Natural killer cell (primary cell): ENCODE data around the gene NRXN3. TPM values are rescaled to one million over a fixed set of nuclear protein-coding genes. Genes with fewer than 3 reads are reported as not detected.

Experiments used
- ATAC-seq, 3 donors: fragments of 150-1000 bp in 2 of 3; fragments of 200-7000 bp in 1 of 3; cut with Tn5 transposase; 1 replicate in 1 of 3; 2 replicates in 2 of 3; pipeline ENCODE4 v1.10.0; 2021; ENCODE audit warnings: mild to moderate bottlenecking in 2 of 3, moderate library complexity in 2 of 3
- DNase-seq, 2 donors: peaks; one replicate each; pipeline versions ENCODE4 v3.0.0 to v3.0.0-alpha.2; 2013 to 2021; ENCODE audit warnings: mixed read lengths in 1 of 2
- H3K27ac ChIP-seq: one replicate; pipeline ENCODE4 v1.5.1; 2013; ENCODE audit warnings: mild to moderate bottlenecking, low read length
- H3K27me3 ChIP-seq: one replicate; pipeline ENCODE4 v1.6.1; 2013; ENCODE audit warnings: low read length; ENCODE audit not compliant: control insufficient read depth, insufficient read depth
- H3K36me3 ChIP-seq: one replicate; pipeline ENCODE4 v1.6.1; 2013; ENCODE audit warnings: low read length; ENCODE audit not compliant: control insufficient read depth, insufficient read depth
- H3K4me1 ChIP-seq: one replicate; pipeline ENCODE4 v1.6.1; 2013; ENCODE audit warnings: low read length; ENCODE audit not compliant: control insufficient read depth, insufficient read depth
- H3K4me3 ChIP-seq: one replicate; pipeline ENCODE4 v1.5.1; 2013; ENCODE audit warnings: low read length
- H3K9me3 ChIP-seq: one replicate; pipeline ENCODE4 v1.6.1; 2013; ENCODE audit warnings: low read length; ENCODE audit not compliant: control insufficient read depth, insufficient read depth
- H3K27ac Mint-ChIP-seq, 2 donors: one replicate each; pipeline ENCODE4 v1.8.0; 2022; ENCODE audit warnings: mild to moderate bottlenecking in 2 of 2, mixed read lengths in 2 of 2, moderate library complexity in 1 of 2
- H3K27me3 Mint-ChIP-seq, 2 donors: one replicate each; pipeline ENCODE4 v1.8.0; 2022; ENCODE audit warnings: low read depth in 2 of 2, mixed read lengths in 2 of 2
- H3K36me3 Mint-ChIP-seq: one replicate; pipeline ENCODE4 v1.8.0; 2022; ENCODE audit warnings: mixed read lengths
- H3K4me1 Mint-ChIP-seq, 2 donors: one replicate each; pipeline ENCODE4 v1.8.0; 2022; ENCODE audit warnings: mixed read lengths in 2 of 2
- H3K4me3 Mint-ChIP-seq: one replicate; pipeline ENCODE4 v1.8.0; 2022; ENCODE audit warnings: mild to moderate bottlenecking, moderate library complexity, mixed read lengths
- H3K9me3 Mint-ChIP-seq, 2 donors: one replicate each; pipeline ENCODE4 v1.8.0; 2022; ENCODE audit warnings: mixed read lengths in 2 of 2
- CTCF ChIP-seq: fragments of 200-600 bp; IDR thresholded peaks from one replicate; pipeline ENCODE4 v1.8.0; 2022; ENCODE audit warnings: antibody characterized with exemption
- WGBS: methylation state at CpG from one replicate; pipeline ENCODE4 v1.1.7; 2013; ENCODE audit warnings: missing lambda C conversion rate; ENCODE audit not compliant: insufficient coverage; 5-methylcytosine and 5-hydroxymethylcytosine counted together
- intact Hi-C: fragments of 100-400 bp; cut with micrococcal nuclease; formaldehyde crosslinking; loops from one replicate; pipeline ENCODE4 v1.14.2; 2022
- total RNA-seq, 4 donors: library from RNA; stranded (reverse); fragments of 120-200 nt in 1 of 4; gene quantifications; one replicate each; pipeline versions ENCODE4 v1.2.3 to v1.2.4, GENCODE V29; 2013 to 2022

NRXN3 gene
- total RNA-seq, 3 donors from 2014 or later (not counting 1 experiment from before 2014, with no cell fraction given): not detected

GRCh38 chr14:79083356-79083755, 913.2 kb downstream of the NRXN3 start:
- intact Hi-C loops: no loop called here
- ATAC-seq: no peak
- no peaks in the 10 kb centered on the region for H3K9me3 ChIP-seq
- no peaks in the 10 kb centered on the region for H3K36me3 Mint-ChIP-seq
- no peak for DNase-seq
- H3K4me1 Mint-ChIP-seq: no peaks in the 10 kb centered on the region
- H3K27me3 ChIP-seq: no peaks in the 10 kb centered on the region
- H3K4me3 Mint-ChIP-seq: no peak overlapping the region
- TF ChIP-seq CTCF: no peak
- 65% methylated on average over 4 of the region's 4 CpGs for WGBS
- no peak overlapping the region for H3K27ac ChIP-seq
- H3K36me3 ChIP-seq: no peaks in the 10 kb centered on the region
- no peak overlapping the region for H3K4me3 ChIP-seq
- no peaks in the 10 kb centered on the region for H3K4me1 ChIP-seq
- H3K27ac Mint-ChIP-seq: no peak overlapping the region
- peaks cover 4 to 6% of the 10 kb centered on the region in 2 donors for H3K9me3 Mint-ChIP-seq
- H3K27me3 Mint-ChIP-seq: no peaks in the 10 kb centered on the region

- no peaks in the 10 kb centered on the region for H3K27me3 Mint-ChIP-seq
- no peak for TF ChIP-seq CTCF
- Histone ChIP-seq H3K4me3 (no peak overlapping the region), H3K4me1 (no peaks in the 10 kb centered on the region), H3K36me3 (no peaks in the 10 kb centered on the region), H3K27me3 (no peaks in the 10 kb centered on the region), H3K9me3 (no peaks in the 10 kb centered on the region), H3K27ac (no peak overlapping the region)
- H3K4me1 Mint-ChIP-seq: no peaks in the 10 kb centered on the region
- H3K4me3 Mint-ChIP-seq: no peak overlapping the region
- H3K27ac Mint-ChIP-seq: no peak overlapping the region
- DNase-seq (no peak), ATAC-seq (no peak)
- intact Hi-C loops: no loop called here
- H3K9me3 Mint-ChIP-seq: peaks cover 4 to 6% of the 10 kb centered on the region in 2 donors
- no peaks in the 10 kb centered on the region for H3K36me3 Mint-ChIP-seq
- 56% methylated on average over 3 of the region's 4 CpGs for WGBS
These were observed 914.7 kb downstream of the NRXN3 start for GRCh38 chr14:79084861-79085260.

GRCh38 chr14:79089576-79089975, 919.4 kb downstream of the NRXN3 start:
- H3K4me3 ChIP-seq: no peak overlapping the region
- H3K4me1 ChIP-seq: no peaks in the 10 kb centered on the region
- H3K27ac Mint-ChIP-seq: no peak overlapping the region
- no peaks in the 10 kb centered on the region for H3K36me3 ChIP-seq
- no peaks in the 10 kb centered on the region for H3K4me1 Mint-ChIP-seq
- ATAC-seq (no peak), DNase-seq (no peak)
- H3K4me3 Mint-ChIP-seq: no peak overlapping the region
- peaks cover 2 to 3% of the 10 kb centered on the region in 2 donors for H3K9me3 Mint-ChIP-seq
- WGBS: 88% methylated on average over 3 of the region's 3 CpGs
- TF ChIP-seq CTCF: no peak
- intact Hi-C loops: no loop called here
- no peaks in the 10 kb centered on the region for H3K27me3 ChIP-seq
- no peak overlapping the region for H3K27ac ChIP-seq
- H3K9me3 ChIP-seq: no peaks in the 10 kb centered on the region
- no peaks in the 10 kb centered on the region for H3K27me3 Mint-ChIP-seq
- H3K36me3 Mint-ChIP-seq: no peaks in the 10 kb centered on the region

- no peak for ATAC-seq
- no peak for TF ChIP-seq CTCF
- no peaks in the 10 kb centered on the region for H3K9me3 ChIP-seq
- 45% methylated on average over 2 of the region's 2 CpGs for WGBS
- Mint-ChIP-seq H3K27me3 (no peaks in the 10 kb centered on the region), H3K9me3 (peaks cover 2 to 3% of the 10 kb centered on the region in 2 donors), H3K27ac (no peak overlapping the region), H3K4me3 (no peak overlapping the region), H3K36me3 (no peaks in the 10 kb centered on the region), H3K4me1 (no peaks in the 10 kb centered on the region)
- no peak for DNase-seq
- intact Hi-C loops: no loop called here
- no peaks in the 10 kb centered on the region for H3K27me3 ChIP-seq
- no peaks in the 10 kb centered on the region for H3K4me1 ChIP-seq
- no peak overlapping the region for H3K27ac ChIP-seq
- no peak overlapping the region for H3K4me3 ChIP-seq
- H3K36me3 ChIP-seq: no peaks in the 10 kb centered on the region
These were observed 920.5 kb downstream of the NRXN3 start for GRCh38 chr14:79090641-79091180.
